Colonic mucosa (tissue), 4 donors: ENCODE measurements around the gene SNRNP25. TPM values are rescaled to one million over a fixed set of nuclear protein-coding genes. Genes with fewer than 3 reads are reported as not detected.

ENCODE experiments used
- DNase-seq: peaks from one replicate; pipeline ENCODE4 v3.0.0-alpha.2; 2020
- H3K27ac ChIP-seq: fragments of 200-600 bp; one replicate; pipeline ENCODE4 v1.8.0; 2021
- H3K27me3 ChIP-seq: fragments of 200-600 bp; one replicate; pipeline ENCODE4 v1.8.0; 2021
- H3K36me3 ChIP-seq: fragments of 200-600 bp; one replicate; pipeline ENCODE4 v1.8.0; 2021
- H3K4me1 ChIP-seq: fragments of 200-600 bp; one replicate; pipeline ENCODE4 v1.8.0; 2021; ENCODE audit warnings: mild to moderate bottlenecking
- H3K4me3 ChIP-seq: fragments of 200-600 bp; one replicate; pipeline ENCODE4 v1.8.0; 2021
- H3K9ac ChIP-seq, 2 donors: one replicate each; pipeline ENCODE4 v1.7.0; 2013; ENCODE audit warnings: control low read depth in 2 of 2, low read depth in 2 of 2, low read length in 2 of 2
- H3K9me3 ChIP-seq: fragments of 200-600 bp; one replicate; pipeline ENCODE4 v1.8.0; 2021
- intact Hi-C: fragments of 100-400 bp; cut with DNase I; formaldehyde crosslinking; loops from one replicate; pipeline ENCODE4 v1.14.1; 2022
- total RNA-seq, 2 donors: library from RNA; stranded (reverse); fragmentation: NEBNext Ultra II Directional in 1 of 2; extraction: Animal tissue kit (Norgen Biotek cat#: 25700) in 1 of 2; gene quantifications; one replicate each; pipeline ENCODE4 v1.2.1, GENCODE V29; 2021
- TF ChIP-seq, protein P1 (sequence below): fragments of 200-600 bp; IDR thresholded peaks from one replicate; pipeline ENCODE4 v1.8.0; 2022; ENCODE audit warnings: antibody characterized with exemption, mild to moderate bottlenecking
- donor health status: healthy.
- donor health status: DM: no; HTN: no; CAD: no.
- donor health status: DM: no; HTN: no; CAD: no.

The SNRNP25 gene
- total RNA-seq, 2 donors from 2014 or later = 20.6 to 48.3 TPM

DNA sequence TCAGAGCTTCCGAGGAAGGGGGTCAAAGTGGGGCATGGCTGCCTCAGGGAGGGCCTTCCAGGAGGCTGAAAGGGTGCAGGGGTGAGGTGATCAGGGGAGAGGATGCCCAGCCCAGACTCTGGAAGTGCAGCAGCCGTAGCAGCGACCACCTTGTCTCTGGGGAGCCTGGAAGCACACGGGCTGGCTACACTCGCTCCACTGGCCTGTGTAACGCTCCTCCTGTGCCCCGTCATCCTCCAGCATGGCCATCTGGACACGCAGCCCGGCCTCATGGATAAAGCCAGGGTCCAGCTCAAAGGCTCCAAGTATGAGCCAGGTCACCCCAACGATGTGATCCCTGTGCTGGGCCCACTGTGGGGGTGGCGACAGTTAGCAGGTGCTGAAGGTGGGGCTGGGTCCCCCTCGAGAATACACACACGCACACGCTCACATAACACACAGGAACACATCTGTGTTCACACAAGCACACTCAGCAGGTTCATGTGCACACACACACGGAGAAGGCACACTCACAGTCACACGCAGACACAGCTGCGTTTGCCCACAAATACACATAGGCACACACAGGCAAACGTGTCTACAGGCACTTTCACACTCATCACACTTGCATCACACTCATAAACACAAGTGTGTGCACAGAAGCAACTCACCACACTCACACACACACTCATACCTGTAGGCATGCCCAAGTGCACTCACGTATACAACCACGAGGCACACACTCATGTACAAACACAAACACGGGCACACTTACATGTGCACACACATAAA, 19.6 kb upstream of the SNRNP25 start:
- Histone ChIP-seq H3K36me3 (no peaks in the 10 kb centered on the region), H3K4me3 (no peak overlapping the region), H3K9ac (no peak overlapping the region), H3K27me3 (no peaks in the 10 kb centered on the region), H3K4me1 (peaks cover 2% of the 10 kb centered on the region), H3K27ac (no peak overlapping the region), H3K9me3 (no peaks in the 10 kb centered on the region)
- TF ChIP-seq, protein P1, sequence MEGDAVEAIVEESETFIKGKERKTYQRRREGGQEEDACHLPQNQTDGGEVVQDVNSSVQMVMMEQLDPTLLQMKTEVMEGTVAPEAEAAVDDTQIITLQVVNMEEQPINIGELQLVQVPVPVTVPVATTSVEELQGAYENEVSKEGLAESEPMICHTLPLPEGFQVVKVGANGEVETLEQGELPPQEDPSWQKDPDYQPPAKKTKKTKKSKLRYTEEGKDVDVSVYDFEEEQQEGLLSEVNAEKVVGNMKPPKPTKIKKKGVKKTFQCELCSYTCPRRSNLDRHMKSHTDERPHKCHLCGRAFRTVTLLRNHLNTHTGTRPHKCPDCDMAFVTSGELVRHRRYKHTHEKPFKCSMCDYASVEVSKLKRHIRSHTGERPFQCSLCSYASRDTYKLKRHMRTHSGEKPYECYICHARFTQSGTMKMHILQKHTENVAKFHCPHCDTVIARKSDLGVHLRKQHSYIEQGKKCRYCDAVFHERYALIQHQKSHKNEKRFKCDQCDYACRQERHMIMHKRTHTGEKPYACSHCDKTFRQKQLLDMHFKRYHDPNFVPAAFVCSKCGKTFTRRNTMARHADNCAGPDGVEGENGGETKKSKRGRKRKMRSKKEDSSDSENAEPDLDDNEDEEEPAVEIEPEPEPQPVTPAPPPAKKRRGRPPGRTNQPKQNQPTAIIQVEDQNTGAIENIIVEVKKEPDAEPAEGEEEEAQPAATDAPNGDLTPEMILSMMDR = no peak
- intact Hi-C loops = no loop called here
- no peak for DNase-seq

DNA sequence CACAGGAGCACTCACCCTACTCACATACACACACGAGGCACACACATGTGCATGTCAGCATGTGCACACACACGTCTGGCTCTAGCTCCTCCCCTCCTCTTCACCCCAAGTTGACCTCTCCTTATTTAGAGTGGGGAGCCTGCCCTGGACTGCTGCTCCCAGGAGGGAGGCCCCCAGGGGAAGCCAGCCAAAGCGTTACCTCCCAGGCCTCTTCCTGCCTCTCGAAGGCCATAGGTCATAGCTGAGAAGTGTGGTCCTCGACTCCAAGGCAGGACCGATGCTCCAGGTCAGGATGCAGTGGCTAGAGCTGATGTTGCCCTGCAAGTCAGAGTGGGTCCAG, 19.0 kb upstream of the SNRNP25 start:
- Histone ChIP-seq H3K4me1 (peaks cover 7% of the 10 kb centered on the region), H3K9ac (no peak overlapping the region), H3K27ac (no peak overlapping the region), H3K9me3 (no peaks in the 10 kb centered on the region), H3K36me3 (no peaks in the 10 kb centered on the region), H3K27me3 (no peaks in the 10 kb centered on the region), H3K4me3 (no peak overlapping the region)
- intact Hi-C loops = no loop called here
- no peak for DNase-seq
- TF ChIP-seq, protein P1 = no peak

GRCh38 chr16:35011-35677, 18.5 kb upstream of the SNRNP25 start:
- no peak overlapping the region for H3K9ac ChIP-seq
- no peak overlapping the region for H3K4me3 ChIP-seq
- H3K27ac ChIP-seq = no peak overlapping the region
- intact Hi-C loops = no loop called here
- H3K27me3 ChIP-seq = no peaks in the 10 kb centered on the region
- H3K4me1 ChIP-seq = peaks cover 7% of the 10 kb centered on the region
- TF ChIP-seq, protein P1 = no peak
- H3K9me3 ChIP-seq = no peaks in the 10 kb centered on the region
- no peak for DNase-seq
- no peaks in the 10 kb centered on the region for H3K36me3 ChIP-seq

GRCh38 chr16:35678-36305, 17.8 kb upstream of the SNRNP25 start:
- no peak for DNase-seq
- peaks cover 7% of the 10 kb centered on the region for H3K4me1 ChIP-seq
- TF ChIP-seq, protein P1 = no peak
- H3K9me3 ChIP-seq = no peaks in the 10 kb centered on the region
- intact Hi-C loops = no loop called here
- H3K4me3 ChIP-seq = no peak overlapping the region
- no peak overlapping the region for H3K27ac ChIP-seq
- H3K9ac ChIP-seq = no peak overlapping the region
- no peaks in the 10 kb centered on the region for H3K36me3 ChIP-seq
- no peaks in the 10 kb centered on the region for H3K27me3 ChIP-seq

DNA sequence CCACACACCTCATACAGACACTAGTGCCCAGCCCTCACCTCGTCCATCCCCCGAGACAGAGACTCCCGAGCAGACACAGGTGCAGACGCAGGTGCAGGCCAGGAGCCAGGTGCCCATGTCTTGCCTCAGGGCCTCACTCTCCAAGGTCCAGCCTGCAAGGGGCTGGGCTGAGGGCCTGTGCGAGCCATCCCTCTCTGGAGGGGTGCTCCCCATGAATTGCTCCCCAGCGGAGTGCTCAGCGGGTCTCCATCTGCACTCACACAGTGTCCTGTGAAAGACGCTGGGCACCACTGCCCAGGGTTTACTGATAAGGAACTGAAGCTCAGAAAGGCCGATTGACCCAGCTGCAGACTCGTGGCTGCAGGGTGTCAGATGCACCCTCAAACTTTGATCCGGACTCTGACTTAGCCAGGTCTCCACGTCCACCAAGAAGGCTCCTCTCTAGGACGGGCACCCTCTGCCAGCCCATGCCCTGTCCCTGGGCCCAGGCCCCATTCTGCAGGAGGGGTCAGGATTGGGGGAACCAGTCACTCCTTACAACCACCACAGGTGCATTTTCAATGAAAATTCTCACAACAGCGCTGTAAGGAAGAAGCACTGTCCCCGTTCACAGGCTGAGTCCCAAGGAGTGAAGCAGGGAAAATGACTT, 17.2 kb upstream of the SNRNP25 start:
- TF ChIP-seq, protein P1 = no peak
- Histone ChIP-seq H3K4me1 (peaks cover 7% of the 10 kb centered on the region), H3K36me3 (no peaks in the 10 kb centered on the region), H3K9me3 (no peaks in the 10 kb centered on the region), H3K9ac (no peak overlapping the region), H3K27ac (no peak overlapping the region), H3K4me3 (no peak overlapping the region), H3K27me3 (no peaks in the 10 kb centered on the region)
- intact Hi-C loops = no loop called here
- no peak for DNase-seq
